GM19455 (cell line): ENCODE data around the gene FMO3.

ENCODE experiments used
- ATAC-seq: cut with Tn5 transposase; IDR thresholded peaks from one replicate; pipeline ENCODE4 v1.9.1; 2021; ENCODE audit not compliant: unreplicated experiment

FMO3 gene

GRCh38 chr1:171115280-171115897, 24.7 kb downstream of the FMO3 start:
- no peak for ATAC-seq

- no peak for ATAC-seq
These were observed 26.0 kb downstream of the FMO3 start for GRCh38 chr1:171116676-171117075.

GRCh38 chr1:171117085-171117484, 26.4 kb downstream of the FMO3 start:
- ATAC-seq: no peak

DNA sequence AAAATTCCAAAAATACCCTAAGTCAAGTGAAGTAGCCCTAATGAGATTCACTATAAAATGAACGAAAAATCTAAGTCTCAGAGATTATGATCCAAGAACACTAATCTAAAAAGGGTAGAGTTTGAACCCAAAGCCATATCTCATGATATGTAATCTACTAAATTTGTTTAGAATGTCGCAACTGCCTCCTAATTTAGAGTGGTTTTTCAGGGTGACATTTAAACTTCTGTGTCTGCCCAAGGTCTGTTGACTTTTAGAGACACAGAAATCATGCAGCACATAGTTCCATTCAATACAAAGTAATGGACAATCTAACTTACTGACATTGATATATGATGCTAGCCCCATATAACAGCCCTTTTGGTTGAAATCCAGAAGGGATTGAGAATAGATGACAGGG, 28.9 kb downstream of the FMO3 start:
- ATAC-seq: no peak

GRCh38 chr1:171122299-171122698, 31.6 kb downstream of the FMO3 start:
- ATAC-seq: no peak

DNA sequence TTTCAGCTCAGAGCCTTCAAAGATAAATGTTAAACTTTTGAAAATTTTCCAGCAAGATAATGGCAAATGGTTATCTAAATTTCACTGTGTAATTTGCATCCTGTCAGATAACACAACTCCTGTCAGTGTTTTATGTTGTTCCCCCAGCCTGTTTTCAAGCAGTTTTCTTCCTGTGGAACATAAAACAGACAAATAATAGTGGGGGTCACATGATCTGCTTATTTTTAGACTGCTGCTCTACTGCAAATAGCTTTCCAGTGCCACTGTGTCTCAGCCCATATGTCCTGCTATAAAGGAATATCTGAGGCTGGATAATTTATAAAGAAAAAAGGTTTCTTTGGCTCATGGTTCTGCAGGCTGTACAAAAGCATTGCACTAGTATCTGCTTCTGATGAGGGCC, 32.2 kb downstream of the FMO3 start:
- no peak for ATAC-seq

- ATAC-seq: no peak
These were observed 35.8 kb downstream of the FMO3 start for GRCh38 chr1:171126504-171126903.

DNA sequence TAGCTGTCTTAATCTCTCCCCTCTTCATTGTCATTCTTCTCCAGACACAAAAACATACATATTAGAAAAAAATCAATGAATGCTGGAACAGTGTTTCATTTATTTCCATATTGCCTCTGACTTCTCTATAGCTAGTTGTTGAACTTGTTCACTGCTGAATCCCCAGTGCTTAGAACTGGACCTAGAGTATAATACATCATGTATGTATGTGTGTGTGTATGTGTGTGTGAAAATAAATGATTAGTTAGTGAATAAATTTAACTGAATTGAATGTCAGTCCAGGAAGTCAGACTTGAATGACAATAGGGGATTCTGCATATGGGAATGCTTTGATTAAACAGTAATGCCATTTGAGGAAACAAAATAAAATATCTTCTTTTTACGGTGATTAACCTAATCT, 36.4 kb downstream of the FMO3 start:
- no peak for ATAC-seq

GRCh38 chr1:171127501-171127900, 36.8 kb downstream of the FMO3 start:
- no peak for ATAC-seq

DNA sequence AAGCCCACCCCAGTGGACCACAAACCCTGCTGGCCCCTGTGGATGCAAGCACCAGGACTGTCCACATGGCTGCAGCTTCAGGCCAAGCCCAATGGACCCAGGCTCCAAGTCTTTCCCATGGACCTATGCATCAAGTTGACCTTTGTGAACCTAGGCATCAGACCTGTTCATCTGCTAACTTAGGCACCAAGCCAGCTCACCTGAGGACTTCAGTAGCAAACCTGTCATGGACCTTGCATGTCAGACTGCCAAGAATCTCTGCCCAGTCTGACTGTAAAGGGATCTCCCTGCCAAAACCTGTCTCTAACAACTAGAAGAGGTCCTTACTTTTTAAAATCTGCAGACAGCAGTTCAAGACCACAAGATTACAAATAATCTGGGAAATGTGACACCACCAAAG, 37.8 kb downstream of the FMO3 start:
- no peak for ATAC-seq

GRCh38 chr1:171134204-171134923, 43.7 kb downstream of the FMO3 start:
- no peak for ATAC-seq

GRCh38 chr1:171137580-171137979, 46.9 kb downstream of the FMO3 start:
- ATAC-seq: no peak

DNA sequence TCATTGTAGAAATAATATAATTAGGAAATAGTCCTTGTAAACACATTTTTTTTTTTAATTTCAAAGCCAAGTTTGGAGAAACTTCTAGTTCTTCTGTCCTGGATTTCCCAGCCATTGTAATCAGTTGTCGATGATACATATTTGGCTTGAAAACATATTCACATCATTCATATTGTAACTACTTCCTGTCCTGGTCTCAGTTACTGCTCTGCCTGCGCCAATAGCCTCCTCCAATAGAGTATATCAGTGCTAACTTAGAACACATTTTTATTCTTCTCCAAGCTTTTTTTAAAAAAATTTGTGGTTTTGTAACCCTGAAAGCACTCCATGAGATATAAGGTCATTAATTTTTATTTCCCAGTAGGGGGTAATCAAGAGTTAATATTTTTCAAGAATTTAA, 48.3 kb downstream of the FMO3 start:
- no peak for ATAC-seq

DNA sequence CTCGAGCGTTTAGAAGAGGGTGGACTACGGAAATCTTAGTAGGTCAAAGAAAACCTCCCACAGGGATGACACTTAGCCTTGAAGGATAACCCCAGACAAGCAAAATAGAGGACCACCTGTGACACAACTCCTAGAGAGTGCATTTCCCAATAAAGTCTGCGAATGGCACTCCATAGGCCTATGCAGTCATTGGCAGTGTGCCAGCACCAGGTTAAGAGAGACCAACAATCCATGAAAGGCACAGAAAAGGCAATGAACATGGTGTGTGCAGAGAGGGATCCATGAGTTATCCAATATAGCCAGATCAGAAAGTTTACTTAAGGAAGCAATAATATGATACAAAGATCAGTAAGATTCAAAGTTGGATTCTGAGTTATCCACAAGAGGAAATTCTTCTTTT, 49.2 kb downstream of the FMO3 start:
- ATAC-seq: no peak

DNA sequence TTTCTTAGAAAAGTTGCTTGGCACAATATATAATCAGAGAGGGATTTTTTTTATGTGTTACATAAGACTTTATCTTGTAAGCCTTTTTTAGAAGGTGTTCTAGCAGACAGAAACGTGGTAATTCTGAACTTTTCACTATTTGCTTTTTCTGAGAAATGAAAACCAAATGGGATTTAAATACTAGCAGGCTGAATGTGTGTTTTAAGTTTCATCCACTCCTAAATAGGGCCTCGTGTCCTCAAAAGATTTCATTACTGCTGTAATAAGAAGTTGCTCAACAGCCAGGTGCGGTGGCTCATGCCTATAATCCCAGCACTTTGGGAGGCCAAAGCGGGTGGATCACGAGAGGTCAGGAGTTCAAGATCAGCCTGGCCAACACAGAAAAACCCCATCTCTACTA, 49.7 kb downstream of the FMO3 start:
- ATAC-seq: no peak

DNA sequence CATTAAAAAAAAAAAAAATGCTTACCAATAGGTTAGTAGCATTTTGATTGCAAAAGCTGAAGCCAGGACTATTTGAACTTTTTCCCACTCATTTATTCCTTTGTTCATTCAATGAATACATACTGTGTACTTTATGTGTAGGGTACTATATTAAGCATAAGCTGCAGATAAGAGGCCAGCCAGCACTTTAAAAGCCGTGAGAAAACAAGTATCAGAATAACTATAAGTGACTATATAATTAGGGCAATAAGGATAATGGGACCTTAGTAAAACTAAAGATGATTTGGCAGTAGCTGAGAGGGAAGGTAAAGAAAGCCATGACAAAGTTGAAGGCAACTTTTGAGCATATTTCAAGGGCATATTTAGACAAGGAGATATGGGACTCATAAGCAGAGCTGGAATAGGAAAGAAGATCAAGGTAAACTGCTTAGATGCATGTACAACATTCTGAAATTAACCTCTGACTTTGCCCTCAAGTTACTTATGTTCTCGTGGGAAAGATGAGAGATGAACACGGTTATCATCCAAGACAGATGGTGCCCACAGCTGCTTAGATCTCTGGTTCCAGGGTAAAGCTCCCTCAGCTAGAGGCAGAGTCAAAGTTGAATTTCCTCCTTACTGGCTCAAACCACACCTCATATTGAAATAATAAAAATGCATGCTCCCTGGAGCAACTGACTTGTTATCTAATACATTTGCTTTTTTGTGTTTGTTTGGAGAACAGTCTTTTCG, 50.4 kb downstream of the FMO3 start:
- ATAC-seq: no peak

DNA sequence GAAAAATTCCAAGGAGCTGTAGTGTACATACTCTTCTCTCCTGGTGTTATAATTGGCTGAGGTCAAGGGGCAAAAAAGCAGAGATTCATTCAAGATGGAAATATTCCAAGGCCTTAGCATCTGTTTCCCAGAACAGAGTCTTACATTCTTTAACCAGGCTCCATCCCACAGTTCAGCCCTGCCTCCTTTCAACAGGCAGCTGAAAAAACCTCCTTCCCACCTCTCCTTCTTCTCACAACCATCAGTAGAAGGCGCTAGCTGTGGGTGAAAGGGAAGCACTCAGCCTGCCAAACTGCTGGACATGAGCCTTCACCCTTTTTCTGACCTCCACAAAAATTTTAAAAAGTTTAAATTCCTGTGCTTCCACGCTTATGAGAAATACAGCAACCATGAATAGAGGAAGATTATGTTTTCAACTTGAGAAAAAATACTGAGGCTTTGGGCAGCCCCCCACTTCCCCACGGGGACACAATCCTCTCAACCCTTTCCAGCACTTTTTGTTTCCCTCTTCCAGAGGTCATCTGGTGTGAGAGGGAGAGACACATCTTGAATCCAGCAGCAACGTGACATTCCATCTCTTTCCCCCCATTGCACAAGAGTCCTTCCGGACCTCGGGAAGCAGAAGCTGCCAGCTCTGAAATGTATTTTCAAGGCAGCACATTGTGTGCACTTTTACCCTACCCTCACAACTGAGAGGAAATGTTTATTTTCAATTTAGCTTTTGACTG, 51.1 kb downstream of the FMO3 start:
- ATAC-seq: no peak

GRCh38 chr1:171142416-171143385, 52.0 kb downstream of the FMO3 start:
- ATAC-seq: no peak

- ATAC-seq: no peak
These were observed 59.5 kb downstream of the FMO3 start for GRCh38 chr1:171150156-171150555.

DNA sequence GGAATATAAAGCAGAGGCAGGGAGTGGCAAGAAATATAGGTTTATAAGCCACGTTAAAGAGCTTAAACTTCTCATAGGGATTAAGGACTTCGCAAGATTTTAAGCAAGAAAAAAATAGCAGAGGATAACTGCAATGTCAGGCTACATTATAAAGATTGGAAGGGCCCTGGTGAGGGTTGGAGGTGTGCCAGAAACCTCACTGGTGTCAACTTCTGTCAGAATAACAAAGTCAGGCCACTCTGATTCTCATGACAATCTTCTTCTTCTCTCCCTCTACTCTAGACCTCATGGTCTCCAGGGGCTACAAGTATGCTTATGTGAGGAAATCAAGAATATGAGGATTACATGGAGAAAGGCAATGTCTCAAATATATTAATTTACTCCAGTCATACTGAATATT, 61.8 kb downstream of the FMO3 start:
- ATAC-seq: no peak
